Tibial nerve (tissue), 4 donors: Measurements from ENCODE around the gene EEF1AKMT3. TPM values are rescaled to one million over a fixed set of nuclear protein-coding genes. Genes with fewer than 3 reads are reported as not detected.

Source experiments
- DNase-seq, 2 donors: peaks; one replicate each; pipeline ENCODE4 v3.0.0-alpha.2; 2019; ENCODE audit warnings: low spot score in 2 of 2
- H3K27ac ChIP-seq, 4 donors: fragments of 200-600 bp; sonication (generic) in 3 of 4; one replicate each; pipeline ENCODE4 v1.5.1; 2017 to 2019; ENCODE audit warnings: mild to moderate bottlenecking in 1 of 4
- H3K27me3 ChIP-seq, 2 donors: fragments of 200-600 bp; sonication (generic) in 1 of 2; one replicate each; pipeline versions ENCODE4 v1.5.1 to v1.6.0; 2017 to 2019
- H3K36me3 ChIP-seq, 3 donors: fragments of 200-600 bp; sonication (generic); one replicate each; pipeline ENCODE4 v1.5.1; 2018 to 2019
- H3K4me1 ChIP-seq, 4 donors: fragments of 200-600 bp; sonication (generic) in 3 of 4; one replicate each; pipeline ENCODE4 v1.5.1; 2017 to 2019
- H3K4me3 ChIP-seq, 4 donors: fragments of 200-600 bp; sonication (generic) in 3 of 4; one replicate each; pipeline ENCODE4 v1.5.1; 2017 to 2019; ENCODE audit warnings: mild to moderate bottlenecking in 1 of 4, moderate library complexity in 1 of 4
- H3K9me3 ChIP-seq, 4 donors: fragments of 200-600 bp; sonication (generic) in 3 of 4; one replicate each; pipeline ENCODE4 v1.5.1; 2017 to 2019
- EP300 ChIP-seq, 2 donors: sonication (generic); formaldehyde crosslinking; IDR thresholded peaks; one replicate each; pipeline ENCODE4 v1.6.1; 2017; ENCODE audit warnings: antibody characterized with exemption in 2 of 2, mild to moderate bottlenecking in 1 of 2
- POLR2A ChIP-seq, 2 donors: fragments of 450-650 bp; IDR thresholded peaks; one replicate each; pipeline ENCODE4 v1.6.1; 2017; ENCODE audit warnings: antibody characterized with exemption in 2 of 2, mild to moderate bottlenecking in 2 of 2, moderate library complexity in 2 of 2
- WGBS, 2 donors: methylation state at CpG; one replicate each; pipeline ENCODE4 v1.1.5; 2018; 5-methylcytosine and 5-hydroxymethylcytosine counted together
- total RNA-seq, 4 donors: library from RNA; depleted of rRNA; stranded (reverse); fragments of >200 nt; gene quantifications; one replicate each; pipeline ENCODE4 v1.1.0, GENCODE V29; 2016
- TF ChIP-seq, protein P1 (sequence below), 5 experiments: fragments of 200-600 bp in 3 of 5; fragments of 450-650 bp in 2 of 5; sonication (generic) in 3 of 5; IDR thresholded peaks; one replicate each; pipeline ENCODE4 v1.5.1; 2016 to 2019; ENCODE audit warnings: antibody characterized with exemption in 5 of 5, mild to moderate bottlenecking in 3 of 5, moderate library complexity in 2 of 5

The EEF1AKMT3 gene
- total RNA-seq, 4 donors from 2014 or later = 8.0 to 16.3 (median 9.6) TPM

DNA sequence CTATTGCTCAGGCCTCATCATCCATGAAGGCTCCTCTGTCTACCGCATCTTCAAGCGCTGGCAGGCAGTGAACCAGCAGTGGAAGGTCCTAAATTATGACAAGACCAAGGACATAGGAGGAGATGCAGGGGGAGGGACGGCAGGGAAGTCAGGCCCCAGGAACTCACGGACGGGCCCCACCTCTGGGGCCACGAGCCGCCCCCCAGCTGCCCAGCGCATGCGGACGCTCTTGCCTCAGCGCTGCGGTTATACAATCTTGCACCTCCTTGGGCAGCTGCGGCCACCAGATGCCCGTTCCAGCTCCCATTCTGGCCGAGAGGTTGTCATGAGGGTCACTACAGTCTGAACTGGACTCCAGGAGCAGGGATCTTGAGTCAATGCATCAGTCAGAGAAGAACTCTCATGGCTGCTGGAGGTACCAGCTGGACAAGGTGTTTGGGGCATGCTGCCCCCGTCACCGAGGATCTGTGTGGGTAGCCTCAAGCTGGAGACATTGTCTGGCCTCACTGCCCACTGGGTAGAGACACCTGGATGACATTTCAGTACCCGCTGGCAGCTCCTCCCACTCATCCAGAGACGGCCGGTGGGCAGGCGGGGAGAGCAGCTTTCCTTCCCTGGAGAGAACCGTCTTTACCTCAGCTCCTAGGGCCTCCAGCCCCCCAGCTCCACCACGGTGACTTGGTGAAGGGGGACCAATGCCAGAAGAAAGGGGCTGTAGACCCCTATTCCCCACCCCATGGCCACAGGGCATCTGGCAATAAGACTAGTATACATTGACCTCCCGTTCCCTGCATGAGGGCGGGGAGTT is 13.7 kb upstream of the EEF1AKMT3 start:
- DNase-seq = no peak
- Histone ChIP-seq H3K9me3 (no peaks in the 10 kb centered on the region), H3K27ac (no peak overlapping the region), H3K36me3 (peaks cover 0 to 32% (median 6%) of the 10 kb centered on the region in 3 donors), H3K4me1 (peaks cover 0 to 25% (median 13%) of the 10 kb centered on the region in 4 donors), H3K27me3 (peaks cover 0 to 13% of the 10 kb centered on the region in 2 donors), H3K4me3 (no peak overlapping the region)
- no peak for TF ChIP-seq POLR2A (IDR thresholded peaks at IDR 0.05)
- no peak for TF ChIP-seq EP300 (IDR thresholded peaks at IDR 0.05)
- TF ChIP-seq, protein P1, sequence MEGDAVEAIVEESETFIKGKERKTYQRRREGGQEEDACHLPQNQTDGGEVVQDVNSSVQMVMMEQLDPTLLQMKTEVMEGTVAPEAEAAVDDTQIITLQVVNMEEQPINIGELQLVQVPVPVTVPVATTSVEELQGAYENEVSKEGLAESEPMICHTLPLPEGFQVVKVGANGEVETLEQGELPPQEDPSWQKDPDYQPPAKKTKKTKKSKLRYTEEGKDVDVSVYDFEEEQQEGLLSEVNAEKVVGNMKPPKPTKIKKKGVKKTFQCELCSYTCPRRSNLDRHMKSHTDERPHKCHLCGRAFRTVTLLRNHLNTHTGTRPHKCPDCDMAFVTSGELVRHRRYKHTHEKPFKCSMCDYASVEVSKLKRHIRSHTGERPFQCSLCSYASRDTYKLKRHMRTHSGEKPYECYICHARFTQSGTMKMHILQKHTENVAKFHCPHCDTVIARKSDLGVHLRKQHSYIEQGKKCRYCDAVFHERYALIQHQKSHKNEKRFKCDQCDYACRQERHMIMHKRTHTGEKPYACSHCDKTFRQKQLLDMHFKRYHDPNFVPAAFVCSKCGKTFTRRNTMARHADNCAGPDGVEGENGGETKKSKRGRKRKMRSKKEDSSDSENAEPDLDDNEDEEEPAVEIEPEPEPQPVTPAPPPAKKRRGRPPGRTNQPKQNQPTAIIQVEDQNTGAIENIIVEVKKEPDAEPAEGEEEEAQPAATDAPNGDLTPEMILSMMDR (IDR thresholded peaks at IDR 0.05) = no peak
- WGBS, 2 donors = 87 to 91% methylated on average over 22 to 23 of the region's 25 CpGs

DNA sequence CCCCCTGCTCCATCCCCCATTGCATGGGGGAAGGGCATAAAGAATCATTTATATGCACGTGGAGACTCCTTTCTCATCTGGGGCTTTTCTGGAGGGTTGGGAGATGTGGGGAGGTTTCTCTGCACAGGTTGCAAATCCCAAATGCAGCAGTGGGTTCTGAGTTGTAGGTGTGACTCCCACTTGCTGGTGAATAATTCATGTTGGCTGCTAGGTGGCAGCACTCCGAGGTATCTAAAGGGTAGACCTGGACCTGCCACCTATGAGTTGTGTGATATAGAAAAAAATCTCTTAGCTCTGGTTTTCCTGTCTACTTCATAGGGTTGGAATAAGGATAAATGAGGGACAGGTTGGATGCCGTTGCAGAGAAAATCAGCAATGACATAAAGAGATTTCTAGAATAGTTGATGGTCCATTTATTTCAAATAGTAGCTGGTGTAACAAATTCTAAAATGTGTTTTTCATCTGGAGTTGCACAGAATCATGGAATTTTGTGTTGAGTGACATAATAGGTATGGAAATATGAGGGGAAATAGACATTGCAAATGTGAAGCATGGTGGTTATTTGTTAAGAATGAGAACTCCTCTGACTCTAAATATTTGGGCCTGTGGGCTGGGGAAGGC is 12.9 kb upstream of the EEF1AKMT3 start:
- no peak for DNase-seq
- WGBS, 2 donors = 40 to 43% methylated on average over 3 of the region's 3 CpGs
- H3K27me3 ChIP-seq = peaks cover 0 to 20% of the 10 kb centered on the region in 2 donors
- no peaks in the 10 kb centered on the region for H3K9me3 ChIP-seq
- no peak overlapping the region for H3K27ac ChIP-seq
- peaks cover 0 to 32% (median 6%) of the 10 kb centered on the region in 3 donors for H3K36me3 ChIP-seq
- H3K4me3 ChIP-seq = no peak overlapping the region
- TF ChIP-seq POLR2A (IDR thresholded peaks at IDR 0.05) = no peak
- TF ChIP-seq, protein P1 (IDR thresholded peaks at IDR 0.05) = peak in 2 of 5 experiments; percentile 9 to 24
- peaks cover 0 to 19% (median 10%) of the 10 kb centered on the region in 4 donors for H3K4me1 ChIP-seq

DNA sequence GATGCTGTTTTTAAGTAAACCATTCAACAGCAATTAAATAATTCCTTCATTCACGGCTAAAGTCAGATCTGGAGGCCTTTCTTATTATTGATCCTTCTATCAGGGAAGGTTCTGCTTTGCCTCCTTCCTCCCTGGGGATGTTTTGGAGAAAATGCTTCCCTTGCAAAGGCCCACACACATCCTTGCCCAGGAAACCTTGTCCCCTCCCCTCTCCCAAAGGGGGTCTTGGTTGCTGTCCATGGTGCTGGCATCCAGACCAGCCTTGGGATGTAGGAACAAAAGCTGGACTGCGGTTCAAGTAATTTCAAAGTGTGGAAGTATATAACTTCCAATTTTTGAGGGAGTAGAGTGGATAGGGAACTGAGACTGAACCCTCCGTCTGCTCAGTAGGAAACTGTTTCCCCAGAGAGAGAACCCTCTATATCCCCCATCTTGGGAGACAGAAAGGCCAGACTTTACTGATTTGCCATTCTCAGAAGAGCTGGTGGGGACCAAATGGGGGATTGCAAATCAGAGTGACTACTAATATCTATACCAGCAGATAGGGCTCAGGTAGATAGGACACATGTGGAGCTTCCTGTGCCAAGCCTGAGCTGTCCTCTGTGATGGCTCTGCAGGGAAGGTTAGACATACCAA is 11.9 kb upstream of the EEF1AKMT3 start:
- Histone ChIP-seq H3K36me3 (peaks cover 0 to 32% (median 6%) of the 10 kb centered on the region in 3 donors), H3K27ac (no peak overlapping the region), H3K9me3 (no peaks in the 10 kb centered on the region), H3K4me3 (no peak overlapping the region), H3K27me3 (peaks cover 2 to 30% of the 10 kb centered on the region in 2 donors), H3K4me1 (peaks cover 0 to 26% (median 17%) of the 10 kb centered on the region in 4 donors)
- TF ChIP-seq POLR2A (IDR thresholded peaks at IDR 0.05) (no peak), EP300 (IDR thresholded peaks at IDR 0.05) (no peak)
- TF ChIP-seq, protein P1 (IDR thresholded peaks at IDR 0.05) = no peak
- WGBS, 2 donors = 79 to 85% methylated on average over 3 of the region's 3 CpGs
- DNase-seq = no peak

DNA sequence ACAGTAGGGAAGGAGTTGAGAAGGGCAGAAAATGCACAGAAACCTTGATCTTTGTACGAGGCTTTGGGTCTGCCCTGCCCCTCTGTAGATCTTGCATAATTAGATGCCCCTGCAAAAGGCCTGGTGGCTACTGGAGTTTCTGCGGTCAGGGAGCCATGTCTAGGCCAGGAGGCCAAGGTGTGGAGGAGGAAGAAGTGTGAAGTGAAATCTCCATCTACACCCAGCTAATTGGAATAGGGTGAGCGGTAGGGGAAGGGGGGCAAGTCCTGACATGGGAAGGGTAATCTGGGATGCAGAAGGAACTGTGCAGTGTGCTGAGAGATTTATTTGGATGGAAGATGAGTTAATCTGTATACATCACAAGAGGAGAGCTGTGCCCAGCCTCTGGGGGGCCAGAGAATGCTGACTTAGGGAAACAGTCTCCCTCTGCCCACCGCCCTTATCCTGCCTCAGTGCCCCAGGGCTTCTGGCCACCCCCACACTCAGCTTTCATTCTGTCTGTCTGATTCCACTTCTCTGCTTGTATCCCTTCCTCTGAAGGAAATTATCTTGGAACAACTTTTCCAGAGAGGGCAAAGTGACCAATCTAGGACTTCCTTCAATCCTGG is 10.9 kb upstream of the EEF1AKMT3 start:
- 81 to 85% methylated on average over 4 of the region's 4 CpGs for WGBS, 2 donors
- peaks cover 2 to 40% of the 10 kb centered on the region in 2 donors for H3K27me3 ChIP-seq

More for the DNA sequence above, 10.9 kb upstream of the EEF1AKMT3 start:
- no peak overlapping the region for H3K4me3 ChIP-seq
- no peak overlapping the region for H3K27ac ChIP-seq
- H3K4me1 ChIP-seq = peaks cover 0 to 28% (median 21%) of the 10 kb centered on the region in 4 donors
- peaks cover 0 to 32% (median 6%) of the 10 kb centered on the region in 3 donors for H3K36me3 ChIP-seq
- no peak for DNase-seq
- H3K9me3 ChIP-seq = no peaks in the 10 kb centered on the region
- TF ChIP-seq POLR2A (IDR thresholded peaks at IDR 0.05) = no peak
- TF ChIP-seq, protein P1 (IDR thresholded peaks at IDR 0.05) = no peak
- TF ChIP-seq EP300 (IDR thresholded peaks at IDR 0.05) = no peak
